HL-60 (cell line): ENCODE results near the gene ARHGAP21.

ENCODE experiments used
- POLR2AphosphoS5 ChIP-seq: IDR thresholded peaks from 2 replicates; pipeline ENCODE4 v1.6.1; 2012; ENCODE audit warnings: low read depth
- TF ChIP-seq, protein P1 (sequence below): IDR thresholded peaks from 2 replicates; pipeline ENCODE4 v1.6.1; 2012; ENCODE audit warnings: low read depth; ENCODE audit not compliant: insufficient replicate concordance

DNA sequence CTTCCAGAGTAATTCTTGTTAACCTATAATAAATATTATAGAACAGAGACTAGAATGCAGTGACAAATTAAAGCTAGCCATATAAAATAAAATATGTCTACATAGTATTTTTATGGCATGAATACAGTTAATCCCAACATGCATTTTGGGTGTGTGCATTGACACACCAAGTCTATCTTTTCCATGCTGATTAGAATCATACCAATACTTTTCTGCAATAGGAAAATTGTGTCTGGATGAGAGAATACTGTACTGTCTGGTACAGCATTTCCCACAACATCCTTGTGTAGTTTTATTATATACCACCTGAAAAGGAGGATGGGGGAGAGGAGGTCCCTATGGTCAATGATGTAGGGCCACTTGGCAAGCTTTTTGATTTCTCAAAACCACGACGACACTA lies 100.3 kb downstream of the ARHGAP21 start:
- no peak for TF ChIP-seq POLR2AphosphoS5
- TF ChIP-seq, protein P1, sequence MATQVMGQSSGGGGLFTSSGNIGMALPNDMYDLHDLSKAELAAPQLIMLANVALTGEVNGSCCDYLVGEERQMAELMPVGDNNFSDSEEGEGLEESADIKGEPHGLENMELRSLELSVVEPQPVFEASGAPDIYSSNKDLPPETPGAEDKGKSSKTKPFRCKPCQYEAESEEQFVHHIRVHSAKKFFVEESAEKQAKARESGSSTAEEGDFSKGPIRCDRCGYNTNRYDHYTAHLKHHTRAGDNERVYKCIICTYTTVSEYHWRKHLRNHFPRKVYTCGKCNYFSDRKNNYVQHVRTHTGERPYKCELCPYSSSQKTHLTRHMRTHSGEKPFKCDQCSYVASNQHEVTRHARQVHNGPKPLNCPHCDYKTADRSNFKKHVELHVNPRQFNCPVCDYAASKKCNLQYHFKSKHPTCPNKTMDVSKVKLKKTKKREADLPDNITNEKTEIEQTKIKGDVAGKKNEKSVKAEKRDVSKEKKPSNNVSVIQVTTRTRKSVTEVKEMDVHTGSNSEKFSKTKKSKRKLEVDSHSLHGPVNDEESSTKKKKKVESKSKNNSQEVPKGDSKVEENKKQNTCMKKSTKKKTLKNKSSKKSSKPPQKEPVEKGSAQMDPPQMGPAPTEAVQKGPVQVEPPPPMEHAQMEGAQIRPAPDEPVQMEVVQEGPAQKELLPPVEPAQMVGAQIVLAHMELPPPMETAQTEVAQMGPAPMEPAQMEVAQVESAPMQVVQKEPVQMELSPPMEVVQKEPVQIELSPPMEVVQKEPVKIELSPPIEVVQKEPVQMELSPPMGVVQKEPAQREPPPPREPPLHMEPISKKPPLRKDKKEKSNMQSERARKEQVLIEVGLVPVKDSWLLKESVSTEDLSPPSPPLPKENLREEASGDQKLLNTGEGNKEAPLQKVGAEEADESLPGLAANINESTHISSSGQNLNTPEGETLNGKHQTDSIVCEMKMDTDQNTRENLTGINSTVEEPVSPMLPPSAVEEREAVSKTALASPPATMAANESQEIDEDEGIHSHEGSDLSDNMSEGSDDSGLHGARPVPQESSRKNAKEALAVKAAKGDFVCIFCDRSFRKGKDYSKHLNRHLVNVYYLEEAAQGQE, result no peak
